Measurements from ENCODE around the gene MRPS5.
A peak's percentile ranks its signal among the peaks of the same experiment; 100 is the strongest.

Gene MRPS5

GRCh38 chr2:95048825-95049682 is 72.6 kb downstream of the MRPS5 start:
- Histone ChIP-seq H3K36me3 (ENCODE audit: control insufficient read depth, insufficient read depth, low read length) (no peaks in the 10 kb centered on the region), H3K9ac (ENCODE audit: low read length) (no peak overlapping the region), H3K4me3 (ENCODE audit: low read length) (no peak overlapping the region), H3K9me3 (ENCODE audit: control insufficient read depth, low read length) (no peaks in the 10 kb centered on the region), H3K27me3 (ENCODE audit: control insufficient read depth, insufficient read depth, low read length) (peaks cover 11% of the 10 kb centered on the region), H3K4me1 (ENCODE audit: control insufficient read depth, insufficient read depth, low read length) (peaks cover 26% of the 10 kb centered on the region)

DNA sequence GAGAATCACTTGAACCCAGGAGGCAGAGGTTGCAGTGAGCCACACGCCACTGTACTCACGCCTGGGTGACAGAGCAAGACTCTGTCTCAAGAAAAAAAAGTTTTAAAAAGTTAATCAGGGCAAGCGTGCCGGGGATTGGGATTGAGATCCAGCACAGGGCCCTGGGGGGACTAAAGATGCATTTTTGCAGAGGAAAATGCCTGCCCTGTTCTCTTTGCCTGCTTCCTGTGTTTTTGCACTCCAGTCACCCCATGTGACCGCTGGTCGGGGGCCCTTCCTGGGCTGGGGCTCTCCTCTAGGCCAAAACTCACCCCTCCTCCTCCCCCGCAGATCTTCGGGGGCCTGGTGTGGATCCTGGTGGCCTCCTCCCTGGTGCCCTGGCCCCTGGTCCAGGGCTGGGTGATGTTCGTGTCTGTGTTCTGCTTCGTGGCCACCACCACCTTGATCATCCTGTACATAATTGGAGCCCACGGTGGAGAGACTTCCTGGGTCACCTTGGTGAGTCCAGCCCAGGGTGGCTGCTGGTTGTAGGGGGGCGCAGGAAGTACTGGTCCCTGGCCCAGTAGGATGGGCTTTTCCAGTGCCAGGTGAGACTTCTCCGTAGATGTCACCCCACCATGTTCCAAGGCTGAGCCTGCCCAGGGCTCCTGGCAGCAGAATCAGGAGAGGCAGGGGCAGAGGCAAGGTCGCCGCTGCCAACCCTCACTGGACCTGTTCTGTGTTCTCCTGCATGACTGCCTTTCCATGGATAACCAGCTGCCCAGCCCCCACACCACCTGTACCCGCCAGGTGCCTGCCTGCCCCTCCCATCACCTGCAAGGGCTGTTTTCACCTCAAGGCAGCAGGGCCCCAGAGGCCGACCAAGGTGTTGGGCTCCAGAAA is 73.7 kb downstream of the MRPS5 start:
- H3K36me3 ChIP-seq (ENCODE audit: control insufficient read depth, insufficient read depth, low read length), result no peaks in the 10 kb centered on the region
- no peak overlapping the region for H3K9ac ChIP-seq (ENCODE audit: low read length)
- H3K4me3 ChIP-seq (ENCODE audit: low read length), result no peak overlapping the region
- H3K9me3 ChIP-seq (ENCODE audit: control insufficient read depth, low read length), result no peaks in the 10 kb centered on the region
- peaks cover 5% of the 10 kb centered on the region for H3K27me3 ChIP-seq (ENCODE audit: control insufficient read depth, insufficient read depth, low read length)
- H3K4me1 ChIP-seq (ENCODE audit: control insufficient read depth, insufficient read depth, low read length), result peaks cover 31% of the 10 kb centered on the region

DNA sequence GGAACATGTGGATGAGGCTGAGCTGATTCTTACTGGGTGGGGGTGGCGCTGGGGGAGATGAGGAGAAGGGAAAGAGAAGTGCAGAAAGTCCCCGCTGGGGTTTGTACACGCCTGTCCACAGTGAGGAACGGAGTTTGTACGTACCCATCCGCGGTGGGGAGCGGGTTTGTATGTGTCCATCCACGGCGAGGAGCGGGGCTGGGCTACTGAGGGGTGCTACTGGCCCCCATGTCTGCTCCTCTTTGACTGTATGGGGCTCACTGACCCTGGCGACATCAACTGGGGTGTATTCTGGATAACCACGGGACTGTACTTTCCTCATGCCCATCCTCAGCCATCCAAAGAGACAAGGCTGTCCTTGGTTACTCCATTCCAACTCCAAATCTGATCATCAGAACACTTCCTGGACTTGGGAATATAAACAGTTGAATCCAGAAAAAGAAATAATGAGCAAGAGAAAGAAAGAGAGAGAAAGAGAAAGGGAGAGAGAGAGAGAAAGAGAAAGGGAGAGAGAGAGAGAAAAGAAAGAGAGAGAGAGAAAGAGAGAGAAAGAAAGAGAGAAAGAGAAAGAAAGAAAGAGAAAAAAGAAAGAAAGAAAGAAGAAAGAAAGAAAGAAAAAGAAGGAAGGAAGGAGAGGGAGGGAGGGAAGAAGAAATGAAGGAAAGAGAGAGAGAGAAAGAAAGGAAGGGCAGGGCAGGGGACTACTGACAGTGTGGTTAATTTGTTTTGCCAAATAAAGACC is 75.1 kb downstream of the MRPS5 start:
- Histone ChIP-seq H3K4me1 (ENCODE audit: control insufficient read depth, insufficient read depth, low read length) (peaks cover 43% of the 10 kb centered on the region), H3K9ac (ENCODE audit: low read length) (no peak overlapping the region), H3K27me3 (ENCODE audit: control insufficient read depth, insufficient read depth, low read length) (peaks cover 4% of the 10 kb centered on the region), H3K36me3 (ENCODE audit: control insufficient read depth, insufficient read depth, low read length) (no peaks in the 10 kb centered on the region), H3K9me3 (ENCODE audit: control insufficient read depth, low read length) (no peaks in the 10 kb centered on the region), H3K4me3 (ENCODE audit: low read length) (no peak overlapping the region)

- Histone ChIP-seq H3K9me3 (ENCODE audit: control insufficient read depth, low read length) (no peaks in the 10 kb centered on the region), H3K9ac (ENCODE audit: low read length) (no peak overlapping the region), H3K4me3 (ENCODE audit: low read length) (no peak overlapping the region), H3K36me3 (ENCODE audit: control insufficient read depth, insufficient read depth, low read length) (no peaks in the 10 kb centered on the region), H3K27me3 (ENCODE audit: control insufficient read depth, insufficient read depth, low read length) (no peaks in the 10 kb centered on the region), H3K4me1 (ENCODE audit: control insufficient read depth, insufficient read depth, low read length) (peaks cover 57% of the 10 kb centered on the region)
Measured at GRCh38 chr2:95044601-95045000, 77.0 kb downstream of the MRPS5 start.

DNA sequence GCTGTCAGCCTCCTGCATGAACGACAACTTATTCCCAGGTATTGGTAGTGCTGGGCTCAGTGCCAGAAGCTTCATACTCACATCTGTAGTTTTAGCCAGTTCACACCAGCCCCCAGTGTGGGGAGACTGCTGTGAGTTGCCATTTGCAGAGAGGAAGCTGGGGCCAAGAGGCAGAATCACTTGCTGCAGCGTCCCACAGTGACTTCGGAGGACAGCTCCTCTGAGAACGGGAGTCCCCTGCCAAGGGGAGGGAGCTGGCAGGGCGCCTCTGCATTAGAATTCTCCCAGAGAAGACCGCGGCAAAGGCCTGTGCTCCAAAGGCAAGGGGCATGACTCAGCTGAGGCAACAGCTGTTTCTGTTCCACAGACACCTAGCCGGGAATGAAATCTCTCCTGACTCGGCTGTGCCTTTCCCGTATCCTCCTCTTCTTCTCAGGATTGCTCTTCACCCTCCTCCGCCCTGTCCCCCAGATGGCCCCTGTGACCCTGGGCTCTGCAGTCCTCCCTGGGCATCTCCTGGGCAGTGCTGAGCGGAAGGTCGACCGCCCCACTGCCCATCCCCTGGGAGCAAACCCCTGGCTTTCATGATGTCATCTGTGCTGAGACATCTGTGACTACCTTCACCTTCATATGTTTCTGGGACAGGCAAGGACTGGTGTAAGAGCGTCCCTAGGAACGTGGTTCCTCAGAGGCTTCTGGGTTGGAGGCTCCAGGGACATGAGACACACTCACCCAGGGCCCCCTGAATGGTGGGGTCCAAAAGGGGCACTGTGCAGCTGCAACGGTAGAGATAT is 78.1 kb downstream of the MRPS5 start:
- Histone ChIP-seq H3K4me1 (ENCODE audit: control insufficient read depth, insufficient read depth, low read length) (peaks cover 48% of the 10 kb centered on the region), H3K27me3 (ENCODE audit: control insufficient read depth, insufficient read depth, low read length) (no peaks in the 10 kb centered on the region), H3K4me3 (ENCODE audit: low read length) (no peak overlapping the region), H3K36me3 (ENCODE audit: control insufficient read depth, insufficient read depth, low read length) (no peaks in the 10 kb centered on the region), H3K9ac (ENCODE audit: low read length) (peak overlapping the region; percentile 40), H3K9me3 (ENCODE audit: control insufficient read depth, low read length) (no peaks in the 10 kb centered on the region)

GRCh38 chr2:95042472-95043271 is 78.9 kb downstream of the MRPS5 start:
- Histone ChIP-seq H3K4me3 (ENCODE audit: low read length) (no peak overlapping the region), H3K36me3 (ENCODE audit: control insufficient read depth, insufficient read depth, low read length) (no peaks in the 10 kb centered on the region), H3K9me3 (ENCODE audit: control insufficient read depth, low read length) (no peaks in the 10 kb centered on the region), H3K27me3 (ENCODE audit: control insufficient read depth, insufficient read depth, low read length) (no peaks in the 10 kb centered on the region), H3K4me1 (ENCODE audit: control insufficient read depth, insufficient read depth, low read length) (peaks cover 40% of the 10 kb centered on the region), H3K9ac (ENCODE audit: low read length) (peak overlapping the region; percentile 40)

GRCh38 chr2:95041824-95042442 is 79.7 kb downstream of the MRPS5 start:
- Histone ChIP-seq H3K4me3 (ENCODE audit: low read length) (no peak overlapping the region), H3K9me3 (ENCODE audit: control insufficient read depth, low read length) (no peaks in the 10 kb centered on the region), H3K9ac (ENCODE audit: low read length) (no peak overlapping the region), H3K27me3 (ENCODE audit: control insufficient read depth, insufficient read depth, low read length) (no peaks in the 10 kb centered on the region), H3K36me3 (ENCODE audit: control insufficient read depth, insufficient read depth, low read length) (no peaks in the 10 kb centered on the region), H3K4me1 (ENCODE audit: control insufficient read depth, insufficient read depth, low read length) (peaks cover 39% of the 10 kb centered on the region)

- Histone ChIP-seq H3K4me1 (ENCODE audit: control insufficient read depth, insufficient read depth, low read length) (peaks cover 39% of the 10 kb centered on the region), H3K9me3 (ENCODE audit: control insufficient read depth, low read length) (no peaks in the 10 kb centered on the region), H3K36me3 (ENCODE audit: control insufficient read depth, insufficient read depth, low read length) (no peaks in the 10 kb centered on the region), H3K27me3 (ENCODE audit: control insufficient read depth, insufficient read depth, low read length) (no peaks in the 10 kb centered on the region), H3K9ac (ENCODE audit: low read length) (no peak overlapping the region), H3K4me3 (ENCODE audit: low read length) (no peak overlapping the region)
Measured at GRCh38 chr2:95041060-95041823, 80.4 kb downstream of the MRPS5 start.

DNA sequence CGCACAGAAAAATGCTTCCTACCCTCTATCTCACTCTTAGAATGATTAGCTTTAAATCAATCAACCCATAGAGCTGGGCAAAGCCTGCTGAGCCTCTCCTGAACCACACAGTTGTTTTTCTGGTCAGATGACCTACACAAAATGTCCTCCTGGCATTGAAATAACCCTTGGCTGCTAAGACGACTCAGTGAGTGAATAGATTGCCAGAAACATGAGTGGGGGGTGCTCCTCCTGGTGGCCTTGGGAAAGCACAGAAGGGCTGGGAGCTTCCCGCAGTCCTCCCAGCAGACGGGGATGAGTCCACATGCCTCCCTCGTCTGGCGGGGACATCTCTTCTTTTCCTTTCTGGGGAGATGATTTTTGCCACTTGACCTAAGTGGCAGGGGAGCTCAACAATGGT is 81.2 kb downstream of the MRPS5 start:
- no peaks in the 10 kb centered on the region for H3K27me3 ChIP-seq (ENCODE audit: control insufficient read depth, insufficient read depth, low read length)
- H3K4me3 ChIP-seq (ENCODE audit: low read length), result no peak overlapping the region
- no peak overlapping the region for H3K9ac ChIP-seq (ENCODE audit: low read length)
- no peaks in the 10 kb centered on the region for H3K36me3 ChIP-seq (ENCODE audit: control insufficient read depth, insufficient read depth, low read length)
- no peaks in the 10 kb centered on the region for H3K9me3 ChIP-seq (ENCODE audit: control insufficient read depth, low read length)
- peaks cover 39% of the 10 kb centered on the region for H3K4me1 ChIP-seq (ENCODE audit: control insufficient read depth, insufficient read depth, low read length)

DNA sequence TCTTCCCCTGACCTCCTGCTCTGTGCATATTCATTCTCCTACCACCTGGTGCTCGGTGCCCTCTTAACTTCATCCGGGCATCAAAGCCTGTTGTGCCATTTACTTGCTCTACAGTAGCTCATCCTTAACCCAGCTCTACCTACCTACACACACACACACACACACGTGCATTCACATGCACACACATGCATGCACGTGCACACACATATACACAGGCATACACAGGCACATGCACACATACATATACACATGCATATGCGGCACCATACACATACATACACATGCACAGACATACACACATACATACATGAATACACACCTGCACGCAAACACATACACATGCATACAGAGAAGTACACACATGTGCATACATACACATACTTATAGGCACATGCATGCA is 81.6 kb downstream of the MRPS5 start:
- no peak overlapping the region for H3K9ac ChIP-seq (ENCODE audit: low read length)
- no peak overlapping the region for H3K4me3 ChIP-seq (ENCODE audit: low read length)
- no peaks in the 10 kb centered on the region for H3K36me3 ChIP-seq (ENCODE audit: control insufficient read depth, insufficient read depth, low read length)
- peaks cover 39% of the 10 kb centered on the region for H3K4me1 ChIP-seq (ENCODE audit: control insufficient read depth, insufficient read depth, low read length)
- no peaks in the 10 kb centered on the region for H3K9me3 ChIP-seq (ENCODE audit: control insufficient read depth, low read length)
- no peaks in the 10 kb centered on the region for H3K27me3 ChIP-seq (ENCODE audit: control insufficient read depth, insufficient read depth, low read length)

All from mucosa of stomach (tissue), 1 donor.